Erythroblast (primary cell): ENCODE data around the gene MAN2A2.

Experiments used
- GATA1 ChIP-seq: IDR thresholded peaks from 2 replicates; pipeline ENCODE4 v1.6.1; 2011; ENCODE audit warnings: low read depth, mild to moderate bottlenecking, control low read depth, low read length, moderate library complexity
- POLR2A ChIP-seq: IDR thresholded peaks from 2 replicates; pipeline ENCODE4 v1.6.1; 2011; ENCODE audit warnings: mild to moderate bottlenecking, low read length

DNA sequence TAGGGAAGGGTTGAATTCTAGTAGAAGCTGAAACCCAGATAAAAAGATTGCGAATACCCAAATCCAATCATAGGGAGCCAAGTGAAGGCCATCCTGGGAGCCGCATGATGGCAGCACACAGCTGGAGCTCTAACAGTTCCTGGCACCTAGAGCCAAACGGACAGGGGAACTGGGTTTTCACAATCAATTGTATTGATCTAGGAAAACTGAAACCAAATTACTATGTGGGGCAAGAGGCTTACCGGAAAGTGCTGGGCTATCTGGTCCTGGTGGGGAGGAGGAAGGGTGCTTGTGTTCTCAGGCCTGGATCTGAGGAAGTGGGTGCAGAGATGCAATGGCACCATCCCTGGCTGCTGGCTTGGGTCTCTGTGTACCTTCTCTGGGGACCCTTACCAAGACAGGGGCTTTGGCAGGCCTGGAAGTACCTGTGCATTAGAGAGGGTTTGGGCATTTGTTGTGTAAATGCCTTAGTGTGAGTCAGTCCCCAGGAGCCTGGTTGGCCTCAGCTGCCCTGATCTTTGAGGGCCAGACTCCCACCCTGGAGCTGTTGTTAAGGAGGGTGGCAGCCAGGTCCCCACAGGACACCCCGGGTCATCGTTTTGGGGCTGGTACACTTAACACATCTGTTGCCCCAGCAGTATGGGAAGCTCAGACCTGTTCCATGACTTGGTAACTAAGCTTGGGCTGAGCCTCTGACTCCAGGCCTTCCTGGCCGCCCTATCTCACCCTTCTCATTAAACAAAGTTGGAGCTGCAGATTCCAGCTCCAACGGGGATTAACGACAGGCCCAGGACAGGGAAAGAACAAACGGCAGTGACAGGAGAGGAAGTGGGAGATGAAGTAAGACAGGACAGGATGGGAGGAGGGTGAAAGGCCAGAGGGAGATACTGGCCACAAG lies 43.6 kb upstream of the MAN2A2 start:
- TF ChIP-seq POLR2A (no peak), GATA1 (no peak)
